ENCODE measurements around the gene ERC2. TPM values are rescaled to one million over a fixed set of nuclear protein-coding genes. Genes with fewer than 3 reads are reported as not detected.

Gene ERC2
- polyA plus RNA-seq, 2 of the 4 experiments (the other 2 are of a cell fraction): 0.16 TPM; not detected in 1

DNA sequence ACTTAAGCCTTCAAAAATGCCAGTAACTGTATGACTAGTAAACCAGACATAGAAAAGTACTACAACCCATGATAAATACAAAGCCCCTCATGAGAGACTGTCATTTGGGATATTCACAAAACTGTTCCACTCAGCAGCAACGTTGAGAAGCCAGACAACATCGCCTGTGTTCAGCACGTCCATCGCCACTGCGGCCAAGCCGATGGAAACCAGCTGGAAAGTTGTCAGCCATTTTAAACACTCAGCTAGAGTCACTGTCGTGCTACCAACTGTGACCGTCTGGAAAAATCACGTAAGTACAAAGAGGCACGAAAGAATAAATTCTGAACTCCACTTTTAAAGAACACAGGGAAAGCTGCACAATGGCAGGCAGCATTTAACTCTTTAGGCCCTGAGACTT lies 640.5 kb downstream of the ERC2 start:
- H3K4me3 ChIP-seq: no peak overlapping the region
- FAIRE-seq (no peak), ATAC-seq (no peak), DNase-seq (ENCODE audit: low read depth in 1 of 2, low spot score in 1 of 2) (no peak)
- WGBS (ENCODE audit: missing lambda C conversion rate): 56% methylated on average over 10 of the region's 10 CpGs
- H3K27ac ChIP-seq: no peak overlapping the region
- CTCF ChIA-PET: no interaction called here
- POLR2A ChIA-PET: no interaction called here
- no peaks in the 10 kb centered on the region for H3K4me1 ChIP-seq
- TF ChIP-seq PHF8 (IDR thresholded peaks at IDR 0.05; ENCODE audit: borderline replicate concordance, low read depth) (no peak), CBX2 (IDR thresholded peaks at IDR 0.05; ENCODE audit: borderline replicate concordance, low read depth) (no peak), RNF2 (IDR thresholded peaks at IDR 0.05; ENCODE audit: borderline replicate concordance, low read depth) (no peak), GATA3 (IDR thresholded peaks at IDR 0.05; ENCODE audit: borderline replicate concordance) (no peak), MYC (IDR thresholded peaks at IDR 0.05; ENCODE audit: borderline replicate concordance, low read length) (no peak), NFE2L2 (conservative IDR thresholded peaks at IDR 0.05; ENCODE audit: low read length) (no peak), ZC3H11A (IDR thresholded peaks at IDR 0.05) (no peak), ZFP36 (IDR thresholded peaks at IDR 0.05; ENCODE audit: borderline replicate concordance, partially characterized antibody) (no peak), NPAS2 (CRISPR knock-in tag; IDR thresholded peaks at IDR 0.05; ENCODE audit: borderline replicate concordance) (no peak), FOSB (CRISPR knock-in tag; IDR thresholded peaks at IDR 0.05) (no peak), NR3C1 (IDR thresholded peaks at IDR 0.05) (no peak), MAFK (IDR thresholded peaks at IDR 0.05; ENCODE audit: partially characterized antibody) (no peak), HOXB13 (CRISPR knock-in tag; IDR thresholded peaks at IDR 0.05; ENCODE audit: low read depth) (no peak)
- TF ChIP-seq, protein P1, sequence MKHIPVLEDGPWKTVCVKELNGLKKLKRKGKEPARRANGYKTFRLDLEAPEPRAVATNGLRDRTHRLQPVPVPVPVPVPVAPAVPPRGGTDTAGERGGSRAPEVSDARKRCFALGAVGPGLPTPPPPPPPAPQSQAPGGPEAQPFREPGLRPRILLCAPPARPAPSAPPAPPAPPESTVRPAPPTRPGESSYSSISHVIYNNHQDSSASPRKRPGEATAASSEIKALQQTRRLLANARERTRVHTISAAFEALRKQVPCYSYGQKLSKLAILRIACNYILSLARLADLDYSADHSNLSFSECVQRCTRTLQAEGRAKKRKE (CRISPR knock-in tag; IDR thresholded peaks at IDR 0.05; ENCODE audit: low read depth): no peak
- TF ChIP-seq, protein P2, sequence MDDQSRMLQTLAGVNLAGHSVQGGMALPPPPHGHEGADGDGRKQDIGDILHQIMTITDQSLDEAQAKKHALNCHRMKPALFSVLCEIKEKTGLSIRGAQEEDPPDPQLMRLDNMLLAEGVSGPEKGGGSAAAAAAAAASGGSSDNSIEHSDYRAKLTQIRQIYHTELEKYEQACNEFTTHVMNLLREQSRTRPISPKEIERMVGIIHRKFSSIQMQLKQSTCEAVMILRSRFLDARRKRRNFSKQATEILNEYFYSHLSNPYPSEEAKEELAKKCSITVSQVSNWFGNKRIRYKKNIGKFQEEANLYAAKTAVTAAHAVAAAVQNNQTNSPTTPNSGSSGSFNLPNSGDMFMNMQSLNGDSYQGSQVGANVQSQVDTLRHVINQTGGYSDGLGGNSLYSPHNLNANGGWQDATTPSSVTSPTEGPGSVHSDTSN (IDR thresholded peaks at IDR 0.05): no peak
- TF ChIP-seq, protein P3, sequence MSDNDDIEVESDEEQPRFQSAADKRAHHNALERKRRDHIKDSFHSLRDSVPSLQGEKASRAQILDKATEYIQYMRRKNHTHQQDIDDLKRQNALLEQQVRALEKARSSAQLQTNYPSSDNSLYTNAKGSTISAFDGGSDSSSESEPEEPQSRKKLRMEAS (IDR thresholded peaks at IDR 0.05): no peak
- H3K9me3 ChIP-seq: no peaks in the 10 kb centered on the region
- H3K4me2 ChIP-seq: no peak overlapping the region

DNA sequence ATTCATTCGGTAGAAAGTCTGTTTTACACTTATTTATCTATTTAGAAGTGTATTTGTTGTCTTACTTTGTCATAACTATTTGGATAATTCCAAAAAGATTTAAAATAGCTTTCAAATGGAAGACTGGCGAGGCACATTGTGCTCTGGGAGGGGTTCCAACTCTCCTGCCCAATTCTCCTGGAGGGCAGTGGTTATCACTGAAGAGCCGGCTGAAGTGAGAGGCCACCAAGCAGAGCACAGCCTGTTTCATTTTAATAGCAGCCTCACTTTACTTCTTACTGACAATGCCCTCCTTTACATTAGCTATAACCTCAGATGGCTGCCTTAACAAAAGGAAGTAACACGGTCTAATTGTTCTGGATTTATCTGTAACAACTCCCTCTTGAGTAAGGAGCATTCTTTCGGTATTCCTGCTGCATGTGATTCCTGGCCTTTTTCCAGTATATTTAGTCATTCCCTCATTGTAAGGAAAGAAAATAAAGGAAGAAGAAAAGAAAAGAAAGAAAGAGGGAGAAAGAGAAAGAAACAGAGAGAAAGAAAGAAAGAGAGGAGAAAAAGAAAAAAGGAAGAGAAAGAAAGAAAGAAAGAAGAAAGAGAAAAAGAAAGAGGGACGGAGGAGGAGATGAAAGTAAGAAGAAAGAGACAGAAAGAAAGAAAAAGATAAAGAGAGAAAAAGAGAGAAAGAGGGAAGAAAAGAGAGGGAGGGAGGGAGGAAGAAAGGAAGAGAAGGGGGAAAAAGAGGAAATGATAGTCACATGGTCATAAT lies 641.4 kb downstream of the ERC2 start:
- TF ChIP-seq NFE2L2 (conservative IDR thresholded peaks at IDR 0.05; ENCODE audit: low read length): no peak
- TF ChIP-seq, protein P4, sequence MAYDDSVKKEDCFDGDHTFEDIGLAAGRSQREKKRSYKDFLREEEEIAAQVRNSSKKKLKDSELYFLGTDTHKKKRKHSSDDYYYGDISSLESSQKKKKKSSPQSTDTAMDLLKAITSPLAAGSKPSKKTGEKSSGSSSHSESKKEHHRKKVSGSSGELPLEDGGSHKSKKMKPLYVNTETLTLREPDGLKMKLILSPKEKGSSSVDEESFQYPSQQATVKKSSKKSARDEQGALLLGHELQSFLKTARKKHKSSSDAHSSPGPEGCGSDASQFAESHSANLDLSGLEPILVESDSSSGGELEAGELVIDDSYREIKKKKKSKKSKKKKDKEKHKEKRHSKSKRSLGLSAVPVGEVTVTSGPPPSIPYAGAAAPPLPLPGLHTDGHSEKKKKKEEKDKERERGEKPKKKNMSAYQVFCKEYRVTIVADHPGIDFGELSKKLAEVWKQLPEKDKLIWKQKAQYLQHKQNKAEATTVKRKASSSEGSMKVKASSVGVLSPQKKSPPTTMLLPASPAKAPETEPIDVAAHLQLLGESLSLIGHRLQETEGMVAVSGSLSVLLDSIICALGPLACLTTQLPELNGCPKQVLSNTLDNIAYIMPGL (CRISPR knock-in tag; IDR thresholded peaks at IDR 0.05; ENCODE audit: borderline replicate concordance): no peak
- no peak for TF ChIP-seq HOXB5 (CRISPR knock-in tag; IDR thresholded peaks at IDR 0.05)
- no peak for TF ChIP-seq TFCP2L1 (CRISPR knock-in tag; IDR thresholded peaks at IDR 0.05)
- no peak for TF ChIP-seq SREBF2 (IDR thresholded peaks at IDR 0.05)
- TF ChIP-seq, protein P5, sequence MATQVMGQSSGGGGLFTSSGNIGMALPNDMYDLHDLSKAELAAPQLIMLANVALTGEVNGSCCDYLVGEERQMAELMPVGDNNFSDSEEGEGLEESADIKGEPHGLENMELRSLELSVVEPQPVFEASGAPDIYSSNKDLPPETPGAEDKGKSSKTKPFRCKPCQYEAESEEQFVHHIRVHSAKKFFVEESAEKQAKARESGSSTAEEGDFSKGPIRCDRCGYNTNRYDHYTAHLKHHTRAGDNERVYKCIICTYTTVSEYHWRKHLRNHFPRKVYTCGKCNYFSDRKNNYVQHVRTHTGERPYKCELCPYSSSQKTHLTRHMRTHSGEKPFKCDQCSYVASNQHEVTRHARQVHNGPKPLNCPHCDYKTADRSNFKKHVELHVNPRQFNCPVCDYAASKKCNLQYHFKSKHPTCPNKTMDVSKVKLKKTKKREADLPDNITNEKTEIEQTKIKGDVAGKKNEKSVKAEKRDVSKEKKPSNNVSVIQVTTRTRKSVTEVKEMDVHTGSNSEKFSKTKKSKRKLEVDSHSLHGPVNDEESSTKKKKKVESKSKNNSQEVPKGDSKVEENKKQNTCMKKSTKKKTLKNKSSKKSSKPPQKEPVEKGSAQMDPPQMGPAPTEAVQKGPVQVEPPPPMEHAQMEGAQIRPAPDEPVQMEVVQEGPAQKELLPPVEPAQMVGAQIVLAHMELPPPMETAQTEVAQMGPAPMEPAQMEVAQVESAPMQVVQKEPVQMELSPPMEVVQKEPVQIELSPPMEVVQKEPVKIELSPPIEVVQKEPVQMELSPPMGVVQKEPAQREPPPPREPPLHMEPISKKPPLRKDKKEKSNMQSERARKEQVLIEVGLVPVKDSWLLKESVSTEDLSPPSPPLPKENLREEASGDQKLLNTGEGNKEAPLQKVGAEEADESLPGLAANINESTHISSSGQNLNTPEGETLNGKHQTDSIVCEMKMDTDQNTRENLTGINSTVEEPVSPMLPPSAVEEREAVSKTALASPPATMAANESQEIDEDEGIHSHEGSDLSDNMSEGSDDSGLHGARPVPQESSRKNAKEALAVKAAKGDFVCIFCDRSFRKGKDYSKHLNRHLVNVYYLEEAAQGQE (IDR thresholded peaks at IDR 0.05): no peak
- no peak for TF ChIP-seq PHF8 (IDR thresholded peaks at IDR 0.05; ENCODE audit: borderline replicate concordance, low read depth)
- no peak for TF ChIP-seq ZNF302 (CRISPR knock-in tag; IDR thresholded peaks at IDR 0.05)
- TF ChIP-seq KDM1A (IDR thresholded peaks at IDR 0.05; ENCODE audit: low read depth): no peak
- TF ChIP-seq ZSCAN20 (CRISPR knock-in tag; IDR thresholded peaks at IDR 0.05): no peak
- TF ChIP-seq FOSL2 (IDR thresholded peaks at IDR 0.05): no peak
- TF ChIP-seq FOSL2 (CRISPR knock-in tag; IDR thresholded peaks at IDR 0.05): no peak
- no peak for TF ChIP-seq BHLHE40 (IDR thresholded peaks at IDR 0.05; ENCODE audit: low read depth, low read length)
- TF ChIP-seq KDM5A (IDR thresholded peaks at IDR 0.05): no peak
- Histone ChIP-seq H3K4me2 (no peak overlapping the region), H3K27ac (no peak overlapping the region), H3K4me3 (no peak overlapping the region), H3K9me3 (no peaks in the 10 kb centered on the region), H3K4me1 (no peaks in the 10 kb centered on the region)
- ATAC-seq (no peak), DNase-seq (ENCODE audit: low read depth in 1 of 2, low spot score in 1 of 2) (no peak), FAIRE-seq (no peak)
- 13% methylated on average over 6 of the region's 6 CpGs for WGBS (ENCODE audit: missing lambda C conversion rate)
- ChIA-PET POLR2A (no interaction called here), CTCF (no interaction called here)
